Transverse colon (tissue), 4 donors: Measurements from ENCODE around the gene SYNJ2. TPM values are rescaled to one million over a fixed set of nuclear protein-coding genes. Genes with fewer than 3 reads are reported as not detected.

ENCODE experiments used
- DNase-seq: peaks from one replicate; pipeline ENCODE4 v3.0.0-alpha.2; 2019
- H3K27ac ChIP-seq, 4 donors: fragments of 200-600 bp; sonication (generic); 2 replicates each; pipeline ENCODE4 v1.5.1; 2016 to 2018; ENCODE audit warnings: inconsistent platforms in 4 of 4
- H3K27me3 ChIP-seq: fragments of 200-600 bp; sonication (generic); 2 replicates; pipeline ENCODE4 v1.5.1; 2017; ENCODE audit warnings: inconsistent platforms
- H3K36me3 ChIP-seq, 4 donors: fragments of 200-600 bp; sonication (generic); 2 replicates each; pipeline ENCODE4 v1.5.1; 2017 to 2019; ENCODE audit warnings: inconsistent platforms in 4 of 4
- H3K4me1 ChIP-seq, 4 donors: fragments of 200-600 bp; sonication (generic); 2 replicates each; pipeline ENCODE4 v1.5.1; 2017 to 2020; ENCODE audit warnings: inconsistent platforms in 4 of 4
- H3K4me3 ChIP-seq, 4 donors: fragments of 200-600 bp; sonication (generic); 1 replicate in 1 of 4; 2 replicates in 3 of 4; pipeline versions ENCODE4 v1.5.1 to v1.6.1; 2017 to 2019; ENCODE audit warnings: inconsistent platforms in 4 of 4
- H3K9me3 ChIP-seq, 2 donors: fragments of 200-600 bp; sonication (generic); 2 replicates each; pipeline ENCODE4 v1.5.1; 2017 to 2019; ENCODE audit warnings: inconsistent platforms in 2 of 2
- EP300 ChIP-seq: sonication (generic); formaldehyde crosslinking; IDR thresholded peaks from one replicate; pipeline ENCODE4 v1.6.1; 2017; ENCODE audit warnings: antibody characterized with exemption, low read depth
- POLR2A ChIP-seq: fragments of 450-650 bp; IDR thresholded peaks from one replicate; pipeline ENCODE4 v1.6.1; 2016; ENCODE audit warnings: antibody characterized with exemption, mild to moderate bottlenecking, moderate library complexity
- POLR2AphosphoS5 ChIP-seq, 3 donors: sonication (generic); formaldehyde crosslinking; IDR thresholded peaks; one replicate each; pipeline ENCODE4 v1.6.1; 2016; ENCODE audit warnings: antibody characterized with exemption in 3 of 3
- WGBS, 2 donors: methylation state at CpG; one replicate each; pipeline ENCODE4 v1.1.5; 2018; ENCODE audit warnings: low coverage in 1 of 2; 5-methylcytosine and 5-hydroxymethylcytosine counted together
- in situ Hi-C, 4 donors: fragments of 200-750 bp; cut with MboI; loops; one replicate each; pipeline versions ENCODE4 v1.15.0 to v1.15.1; 2017; ENCODE audit warnings: low sequenced_read_pairs in 3 of 4, low pct_ligation_motif_present in 1 of 4, low pct_unique_long_range_greater_than_20kb in 1 of 4
- intact Hi-C: fragments of 100-400 bp; cut with DNase I; formaldehyde crosslinking; loops from one replicate; pipeline ENCODE4 v1.15.1; 2023; ENCODE audit warnings: low total_unique reads
- total RNA-seq, 4 donors: library from RNA; depleted of rRNA; stranded (reverse); fragments of >200 nt; gene quantifications; one replicate each; pipeline ENCODE4 v1.1.0, GENCODE V29; 2016
- TF ChIP-seq, protein P1 (sequence below), 5 experiments: fragments of 200-600 bp in 3 of 5; fragments of 450-650 bp in 2 of 5; sonication (generic) in 3 of 5; IDR thresholded peaks; 1 replicate in 2 of 5; 2 replicates in 3 of 5; pipeline ENCODE4 v1.5.1; 2016 to 2017; ENCODE audit warnings: antibody characterized with exemption in 5 of 5, inconsistent platforms in 3 of 5, mild to moderate bottlenecking in 2 of 5, moderate library complexity in 1 of 5

The SYNJ2 gene
- total RNA-seq, 4 donors from 2014 or later, result 27.8 to 42.6 (median 31.8) TPM

DNA sequence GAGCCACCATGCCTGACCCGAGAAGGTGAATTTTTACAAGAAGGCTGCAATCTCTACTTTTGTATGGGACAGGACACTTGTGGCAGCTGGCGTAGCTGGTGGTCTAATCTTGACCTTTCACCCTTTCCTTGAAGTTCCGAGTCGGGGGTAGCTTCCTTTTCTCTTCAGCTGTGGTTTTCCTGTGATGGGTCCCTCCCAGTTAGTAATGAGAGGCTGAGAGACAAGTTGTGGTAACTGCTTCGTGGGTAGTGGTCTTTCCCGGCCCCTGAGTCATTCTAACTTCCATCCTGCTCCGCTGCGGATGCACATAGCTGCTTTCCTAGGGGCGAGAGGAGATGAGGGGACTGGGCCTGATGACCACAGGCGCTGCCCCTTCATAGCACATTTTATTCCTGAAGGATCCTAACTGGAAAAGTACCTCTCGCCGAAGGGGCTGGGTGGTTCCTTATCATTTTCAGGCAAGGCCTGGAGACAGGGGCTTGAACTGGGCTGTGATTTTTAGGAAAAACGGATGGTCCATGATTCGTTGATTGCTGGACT, 3.1 kb downstream of the SYNJ2 start:
- H3K4me1 ChIP-seq, result peaks cover 10 to 63% (median 43%) of the 10 kb centered on the region in 4 donors

DNA sequence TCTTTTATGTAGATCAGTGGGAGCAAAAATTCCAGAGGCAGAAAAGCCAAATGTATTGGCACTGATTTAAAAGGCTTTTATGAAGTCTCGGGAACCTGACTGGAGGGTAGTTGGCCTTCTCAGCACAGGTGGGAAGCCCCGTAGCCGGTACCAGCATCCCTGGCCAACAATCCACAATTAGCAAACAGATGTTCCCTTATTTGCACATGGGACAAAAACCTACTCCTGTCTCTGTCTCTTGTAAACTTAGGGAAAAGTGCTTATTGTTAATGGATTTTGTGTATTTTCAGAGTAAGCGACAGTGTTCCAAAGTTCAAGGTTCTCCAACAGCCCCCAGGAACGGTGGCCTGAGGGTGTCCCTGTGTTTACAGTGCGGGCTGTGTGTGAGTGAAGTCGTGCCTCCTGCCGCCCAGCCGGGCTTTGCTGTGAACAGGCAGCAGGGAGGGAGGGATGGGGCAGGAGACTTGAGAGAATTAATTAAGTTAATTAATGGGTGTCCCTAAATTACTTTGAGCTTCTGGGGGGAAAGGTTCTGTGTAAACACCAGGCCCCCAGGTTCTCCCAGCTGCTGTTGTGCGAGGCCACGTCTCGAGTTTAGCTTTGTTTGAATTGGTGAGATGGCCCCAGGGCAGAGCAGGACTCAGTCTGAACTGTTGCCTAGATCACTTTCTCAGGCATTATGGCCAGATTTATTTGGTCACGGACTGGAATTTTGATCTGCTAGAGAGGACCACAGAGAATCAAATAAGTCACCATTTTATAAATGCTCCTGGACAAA, 3.9 kb downstream of the SYNJ2 start:
- in situ Hi-C loops (no loop called here), intact Hi-C loops (loop anchor here (10.0 kb wide), 1 partner anchor 89 kb away; no protein-coding TSS in a partner anchor)
- H3K9me3 ChIP-seq, result no peaks in the 10 kb centered on the region
- peak overlapping the region; percentile 26 to 50 (median 46) for H3K27ac ChIP-seq
- peaks cover 17 to 67% (median 50%) of the 10 kb centered on the region in 4 donors for H3K4me1 ChIP-seq
- no peaks in the 10 kb centered on the region for H3K27me3 ChIP-seq
- no peak overlapping the region for H3K4me3 ChIP-seq
- no peak for TF ChIP-seq POLR2A
- TF ChIP-seq EP300, result no peak
- no peak for TF ChIP-seq POLR2AphosphoS5 (IDR thresholded peaks at IDR 0.05)
- TF ChIP-seq, protein P1, sequence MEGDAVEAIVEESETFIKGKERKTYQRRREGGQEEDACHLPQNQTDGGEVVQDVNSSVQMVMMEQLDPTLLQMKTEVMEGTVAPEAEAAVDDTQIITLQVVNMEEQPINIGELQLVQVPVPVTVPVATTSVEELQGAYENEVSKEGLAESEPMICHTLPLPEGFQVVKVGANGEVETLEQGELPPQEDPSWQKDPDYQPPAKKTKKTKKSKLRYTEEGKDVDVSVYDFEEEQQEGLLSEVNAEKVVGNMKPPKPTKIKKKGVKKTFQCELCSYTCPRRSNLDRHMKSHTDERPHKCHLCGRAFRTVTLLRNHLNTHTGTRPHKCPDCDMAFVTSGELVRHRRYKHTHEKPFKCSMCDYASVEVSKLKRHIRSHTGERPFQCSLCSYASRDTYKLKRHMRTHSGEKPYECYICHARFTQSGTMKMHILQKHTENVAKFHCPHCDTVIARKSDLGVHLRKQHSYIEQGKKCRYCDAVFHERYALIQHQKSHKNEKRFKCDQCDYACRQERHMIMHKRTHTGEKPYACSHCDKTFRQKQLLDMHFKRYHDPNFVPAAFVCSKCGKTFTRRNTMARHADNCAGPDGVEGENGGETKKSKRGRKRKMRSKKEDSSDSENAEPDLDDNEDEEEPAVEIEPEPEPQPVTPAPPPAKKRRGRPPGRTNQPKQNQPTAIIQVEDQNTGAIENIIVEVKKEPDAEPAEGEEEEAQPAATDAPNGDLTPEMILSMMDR (IDR thresholded peaks at IDR 0.05), result no peak
- WGBS, 2 donors, result 32 to 44% methylated on average over 5 to 13 of the region's 13 CpGs
- no peaks in the 10 kb centered on the region for H3K36me3 ChIP-seq
- no peak for DNase-seq

More for the DNA sequence above, 3.1 kb downstream of the SYNJ2 start:
- 70 to 78% methylated on average over 2 to 14 of the region's 14 CpGs for WGBS, 2 donors
- in situ Hi-C loops (no loop called here), intact Hi-C loops (loop anchor here (10.0 kb wide), 1 partner anchor 90 kb away; no protein-coding TSS in a partner anchor)
- TF ChIP-seq, protein P1 (IDR thresholded peaks at IDR 0.05), result no peak
- no peak for TF ChIP-seq POLR2A
- no peak for TF ChIP-seq EP300
- no peak for TF ChIP-seq POLR2AphosphoS5 (IDR thresholded peaks at IDR 0.05)
- no peaks in the 10 kb centered on the region for H3K36me3 ChIP-seq
- H3K4me3 ChIP-seq, result no peak overlapping the region
- H3K27ac ChIP-seq, result peak overlapping the region; percentile 26 to 50 (median 46)
- no peak for DNase-seq
- H3K9me3 ChIP-seq, result no peaks in the 10 kb centered on the region
- H3K27me3 ChIP-seq, result no peaks in the 10 kb centered on the region

DNA sequence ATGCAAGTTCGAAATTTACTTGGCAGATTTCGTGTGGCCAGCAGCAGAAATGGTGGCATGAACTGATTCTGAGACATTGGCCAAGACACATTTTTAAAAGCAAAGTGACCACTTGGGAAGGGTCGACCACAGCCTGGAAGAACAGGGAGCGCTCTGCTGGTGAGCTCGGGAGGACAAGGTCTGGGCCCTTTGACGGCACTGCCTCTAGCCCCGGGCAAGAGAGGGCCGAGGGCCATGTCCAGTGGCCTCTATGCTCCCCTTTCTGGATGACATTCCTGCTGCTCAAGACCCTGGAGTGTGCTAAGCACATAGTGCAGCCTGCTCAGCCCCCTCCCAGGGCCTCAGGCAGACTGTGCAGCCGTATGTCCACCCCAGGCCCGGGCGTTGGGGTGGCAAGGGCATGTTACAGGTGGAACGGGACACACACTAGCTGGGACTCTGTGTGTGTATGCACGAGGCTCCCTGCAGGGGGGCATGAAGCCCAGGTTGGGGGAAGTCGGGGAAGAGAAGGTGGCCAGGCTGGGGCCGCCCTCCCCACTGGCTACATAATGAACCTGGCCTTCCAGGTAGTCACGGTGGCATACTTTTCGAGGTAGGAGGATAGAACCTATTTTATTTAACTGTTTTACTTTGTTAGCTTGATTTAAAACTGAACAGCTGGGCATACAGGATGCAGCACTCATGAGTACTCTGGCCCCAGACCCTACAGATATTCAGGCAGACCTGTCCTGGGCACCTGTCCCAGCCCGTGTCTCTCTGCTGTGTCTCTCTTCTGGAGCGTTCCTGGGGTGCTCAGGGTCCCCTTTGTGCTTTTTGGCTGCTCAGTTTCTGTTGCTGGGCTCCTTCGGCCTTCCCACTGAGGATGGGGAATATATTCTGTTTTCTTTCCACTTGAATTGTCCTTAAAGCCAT, 6.4 kb downstream of the SYNJ2 start:
- intact Hi-C loops, result loop anchor here (10.0 kb wide), 1 partner anchor 87 kb away; no protein-coding TSS in a partner anchor
- Histone ChIP-seq H3K4me1 (peaks cover 18 to 59% (median 41%) of the 10 kb centered on the region in 4 donors), H3K9me3 (no peaks in the 10 kb centered on the region), H3K27ac (peak overlapping the region in 2 of 4 donors; percentile 3 to 4), H3K4me3 (no peak overlapping the region), H3K27me3 (no peaks in the 10 kb centered on the region), H3K36me3 (no peaks in the 10 kb centered on the region)
- TF ChIP-seq EP300 (no peak), POLR2A (no peak), POLR2AphosphoS5 (IDR thresholded peaks at IDR 0.05) (no peak)
- TF ChIP-seq, protein P1 (IDR thresholded peaks at IDR 0.05), result no peak
- WGBS, 2 donors, result 93 to 100% methylated on average over 2 to 20 of the region's 20 CpGs
- in situ Hi-C loops, result no loop called here
- no peak for DNase-seq

DNA sequence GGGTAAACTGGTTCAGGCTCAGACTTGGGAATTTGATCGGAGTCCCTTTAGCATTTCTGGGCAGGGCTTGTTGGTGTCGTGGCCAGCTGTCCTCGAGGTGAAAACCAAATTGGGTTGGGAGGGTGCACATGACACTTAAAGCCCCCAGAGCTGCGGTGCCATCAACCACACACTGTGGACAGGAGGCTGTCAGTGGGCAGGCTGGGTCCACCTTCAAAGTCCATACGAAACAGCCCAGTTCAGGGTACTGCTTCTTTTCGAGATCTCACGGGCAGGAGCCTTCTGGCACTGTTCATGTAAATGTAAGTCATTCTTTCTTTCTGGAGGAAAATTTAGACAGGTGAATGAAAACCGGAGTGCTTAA, 7.0 kb downstream of the SYNJ2 start:
- Histone ChIP-seq H3K27me3 (no peaks in the 10 kb centered on the region), H3K36me3 (no peaks in the 10 kb centered on the region), H3K4me3 (no peak overlapping the region), H3K4me1 (peaks cover 18 to 57% (median 40%) of the 10 kb centered on the region in 4 donors), H3K27ac (peak overlapping the region in 2 of 4 donors; percentile 3 to 4), H3K9me3 (no peaks in the 10 kb centered on the region)
- intact Hi-C loops (loop anchor here (10.0 kb wide), 1 partner anchor 86 kb away; no protein-coding TSS in a partner anchor), in situ Hi-C loops (no loop called here)
- TF ChIP-seq POLR2AphosphoS5 (IDR thresholded peaks at IDR 0.05), result no peak
- no peak for TF ChIP-seq POLR2A
- TF ChIP-seq, protein P1 (IDR thresholded peaks at IDR 0.05), result no peak
- 50 to 83% methylated on average over 1 to 8 of the region's 8 CpGs for WGBS, 2 donors
- no peak for DNase-seq
